MM.1S (cell line): ENCODE data around the gene ZFP64.
"Not testable (repeated sequence)": the region's sequence is repeated elsewhere in the genome, so short reads cannot be mapped to it uniquely, and the experiment has no call there.

Experiments used
- DNase-seq: peaks from one replicate; pipeline ENCODE4 v3.0.0-alpha.2; 2015
- H2AFZ ChIP-seq: fragments of 300-600 bp; sonication (generic); 2 replicates; pipeline ENCODE4 v1.6.0; 2016; ENCODE audit warnings: antibody characterized with exemption, low read length
- H3F3A ChIP-seq: fragments of 300-600 bp; sonication (generic); 2 replicates; pipeline ENCODE4 v1.6.1; 2016; ENCODE audit warnings: mild to moderate bottlenecking, antibody characterized with exemption, low read length, moderate library complexity, mixed read lengths; ENCODE audit not compliant: insufficient read depth
- H3K27ac ChIP-seq: fragments of 300-600 bp; sonication (generic); 2 replicates; pipeline ENCODE4 v1.5.1; 2016; ENCODE audit warnings: mild to moderate bottlenecking, low read length
- H3K27me3 ChIP-seq: fragments of 300-600 bp; sonication (generic); replicated peaks from 2 replicates; pipeline ENCODE4 v1.6.0; 2016; ENCODE audit warnings: low read length; ENCODE audit not compliant: insufficient read depth
- H3K36me3 ChIP-seq: fragments of 300-600 bp; sonication (generic); replicated peaks from 2 replicates; pipeline ENCODE4 v1.6.1; 2016; ENCODE audit warnings: mild to moderate bottlenecking, low read length, mixed read lengths; ENCODE audit not compliant: insufficient read depth
- H3K4me1 ChIP-seq: fragments of 300-600 bp; sonication (generic); 2 replicates; pipeline ENCODE4 v1.6.1; 2016; ENCODE audit warnings: low read length, mixed read lengths
- H3K4me2 ChIP-seq: fragments of 300-600 bp; sonication (generic); 2 replicates; pipeline ENCODE4 v1.6.0; 2016; ENCODE audit warnings: low read depth, low read length
- H3K4me3 ChIP-seq: fragments of 300-600 bp; sonication (generic); 2 replicates; pipeline ENCODE4 v1.5.1; 2016; ENCODE audit warnings: low read length, mixed read lengths
- H3K79me2 ChIP-seq: fragments of 300-600 bp; sonication (generic); 2 replicates; pipeline ENCODE4 v1.6.1; 2016; ENCODE audit warnings: mixed run types, low read length, mixed read lengths
- H3K9ac ChIP-seq: fragments of 300-600 bp; sonication (generic); 2 replicates; pipeline ENCODE4 v1.6.1; 2016; ENCODE audit warnings: low read length, mixed read lengths
- H3K9me2 ChIP-seq: fragments of 300-600 bp; sonication (generic); replicated peaks from 2 replicates; pipeline ENCODE4 v1.6.1; 2016; ENCODE audit warnings: mild to moderate bottlenecking, low read length, mixed read lengths; ENCODE audit not compliant: insufficient read depth
- H3K9me3 ChIP-seq: fragments of 300-600 bp; sonication (generic); replicated peaks from 2 replicates; pipeline ENCODE4 v1.6.1; 2016; ENCODE audit warnings: mild to moderate bottlenecking, low read length, mixed read lengths; ENCODE audit not compliant: insufficient read depth
- H4K20me1 ChIP-seq: fragments of 300-600 bp; sonication (generic); 2 replicates; pipeline ENCODE4 v1.6.1; 2016; ENCODE audit warnings: mild to moderate bottlenecking, low read length, moderate library complexity, mixed read lengths; ENCODE audit not compliant: insufficient read depth
- EZH2 ChIP-seq: fragments of 300-600 bp; sonication (generic); optimal IDR thresholded peaks from 2 replicates; pipeline ENCODE3; 2017; ENCODE audit warnings: low read depth, mild to moderate bottlenecking, antibody characterized with exemption, low read length, mixed read lengths
- EZH2phosphoT487 ChIP-seq: fragments of 300-600 bp; sonication (generic); IDR thresholded peaks from 2 replicates; pipeline ENCODE4 v1.6.1; 2018; ENCODE audit warnings: antibody characterized with exemption, low read length
- TF ChIP-seq, protein P1 (sequence below): fragments of 300-600 bp; sonication (generic); IDR thresholded peaks from 2 replicates; pipeline ENCODE4 v1.5.1; 2016; ENCODE audit warnings: antibody characterized with exemption, low read length, mixed read lengths

ZFP64 gene

DNA sequence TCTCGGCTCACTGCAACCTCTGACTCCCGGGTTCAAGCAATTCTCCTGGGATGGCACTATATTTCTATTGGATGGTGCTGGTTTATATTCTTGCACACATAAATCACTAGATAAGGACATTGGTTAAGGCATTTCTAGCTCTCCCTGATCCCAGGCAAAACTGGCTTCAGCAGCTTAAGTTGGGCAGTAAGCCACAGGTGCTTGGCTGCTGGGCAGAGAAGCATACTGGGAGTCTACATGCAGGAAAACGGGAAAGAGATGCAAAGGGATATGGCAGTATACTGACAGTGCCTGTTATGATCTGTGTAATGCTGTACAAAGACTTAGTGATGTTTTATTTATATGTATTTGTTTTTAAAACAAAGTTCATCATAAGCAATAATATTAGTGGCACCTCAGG, 33.3 kb upstream of the ZFP64 start:
- H4K20me1 ChIP-seq: no peaks in the 10 kb centered on the region
- no peak overlapping the region for H3K4me2 ChIP-seq
- H3K9me3 ChIP-seq: no peaks in the 10 kb centered on the region
- no peak overlapping the region for H3K9ac ChIP-seq
- no peaks in the 10 kb centered on the region for H3K36me3 ChIP-seq
- H3K27me3 ChIP-seq: no peaks in the 10 kb centered on the region
- H3K4me3 ChIP-seq: no peak overlapping the region
- no peaks in the 10 kb centered on the region for H3K9me2 ChIP-seq
- no peaks in the 10 kb centered on the region for H3K79me2 ChIP-seq
- H3F3A ChIP-seq: no peaks in the 10 kb centered on the region
- DNase-seq: no peak
- peaks cover 11% of the 10 kb centered on the region for H3K4me1 ChIP-seq
- no peak overlapping the region for H2AFZ ChIP-seq
- no peak for TF ChIP-seq EZH2phosphoT487
- TF ChIP-seq, protein P1, sequence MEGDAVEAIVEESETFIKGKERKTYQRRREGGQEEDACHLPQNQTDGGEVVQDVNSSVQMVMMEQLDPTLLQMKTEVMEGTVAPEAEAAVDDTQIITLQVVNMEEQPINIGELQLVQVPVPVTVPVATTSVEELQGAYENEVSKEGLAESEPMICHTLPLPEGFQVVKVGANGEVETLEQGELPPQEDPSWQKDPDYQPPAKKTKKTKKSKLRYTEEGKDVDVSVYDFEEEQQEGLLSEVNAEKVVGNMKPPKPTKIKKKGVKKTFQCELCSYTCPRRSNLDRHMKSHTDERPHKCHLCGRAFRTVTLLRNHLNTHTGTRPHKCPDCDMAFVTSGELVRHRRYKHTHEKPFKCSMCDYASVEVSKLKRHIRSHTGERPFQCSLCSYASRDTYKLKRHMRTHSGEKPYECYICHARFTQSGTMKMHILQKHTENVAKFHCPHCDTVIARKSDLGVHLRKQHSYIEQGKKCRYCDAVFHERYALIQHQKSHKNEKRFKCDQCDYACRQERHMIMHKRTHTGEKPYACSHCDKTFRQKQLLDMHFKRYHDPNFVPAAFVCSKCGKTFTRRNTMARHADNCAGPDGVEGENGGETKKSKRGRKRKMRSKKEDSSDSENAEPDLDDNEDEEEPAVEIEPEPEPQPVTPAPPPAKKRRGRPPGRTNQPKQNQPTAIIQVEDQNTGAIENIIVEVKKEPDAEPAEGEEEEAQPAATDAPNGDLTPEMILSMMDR: no peak
- no peak for TF ChIP-seq EZH2
- H3K27ac ChIP-seq: no peak overlapping the region

DNA sequence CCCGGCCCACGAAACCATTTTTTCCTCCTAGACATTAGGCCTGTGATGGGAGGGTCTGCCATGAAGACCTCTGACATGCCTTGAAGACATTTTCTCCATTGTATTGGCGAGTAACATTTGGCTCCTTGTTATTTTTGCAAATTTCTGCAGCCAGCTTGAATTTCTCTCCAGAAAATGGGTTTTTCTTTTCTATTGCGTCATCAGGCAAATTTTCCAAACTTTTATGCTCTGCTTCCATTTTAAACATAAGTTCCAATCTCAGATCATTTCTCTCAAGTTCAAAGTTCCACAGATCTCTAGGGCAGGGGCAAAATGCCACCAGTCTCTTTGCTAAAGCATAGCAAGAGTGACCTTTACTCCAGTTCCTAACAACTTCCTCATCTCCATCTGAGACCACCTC, 29.8 kb upstream of the ZFP64 start:
- Histone ChIP-seq H3F3A (peaks cover 16% of the 10 kb centered on the region), H3K4me1 (peaks cover 31% of the 10 kb centered on the region)
- H4K20me1 ChIP-seq, H2AFZ ChIP-seq, H3K36me3 ChIP-seq, DNase-seq, H3K79me2 ChIP-seq, H3K27me3 ChIP-seq, H3K4me3 ChIP-seq, H3K9ac ChIP-seq, H3K9me2 ChIP-seq, H3K9me3 ChIP-seq, H3K4me2 ChIP-seq, H3K27ac ChIP-seq: not testable (repeated sequence)

DNA sequence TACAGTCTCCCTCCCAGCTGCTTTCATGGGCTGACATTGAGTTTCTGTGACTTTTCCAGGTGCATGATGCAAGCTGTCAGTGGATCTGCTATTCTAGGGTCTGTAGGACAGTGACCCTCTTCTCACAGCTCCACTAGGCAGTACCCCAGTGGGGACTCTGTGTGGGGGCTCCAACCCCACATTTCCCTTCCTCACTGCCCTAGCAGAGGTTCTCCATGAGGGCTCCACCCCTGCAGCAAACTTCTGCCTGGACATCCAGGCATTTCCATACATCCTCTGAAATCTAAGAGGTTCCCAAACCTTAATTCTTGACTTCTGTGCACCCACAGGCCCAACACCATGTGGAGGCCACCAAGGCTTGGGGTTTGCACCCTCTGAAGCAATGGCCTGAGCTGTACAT, 29.3 kb upstream of the ZFP64 start:
- H3K9me2 ChIP-seq, H3K9ac ChIP-seq, H4K20me1 ChIP-seq, H2AFZ ChIP-seq, DNase-seq, H3K4me3 ChIP-seq, H3K36me3 ChIP-seq, H3K9me3 ChIP-seq, H3K79me2 ChIP-seq, H3K27ac ChIP-seq, H3K27me3 ChIP-seq, H3K4me2 ChIP-seq: not testable (repeated sequence)
- Histone ChIP-seq H3K4me1 (peaks cover 27% of the 10 kb centered on the region), H3F3A (peaks cover 16% of the 10 kb centered on the region)

DNA sequence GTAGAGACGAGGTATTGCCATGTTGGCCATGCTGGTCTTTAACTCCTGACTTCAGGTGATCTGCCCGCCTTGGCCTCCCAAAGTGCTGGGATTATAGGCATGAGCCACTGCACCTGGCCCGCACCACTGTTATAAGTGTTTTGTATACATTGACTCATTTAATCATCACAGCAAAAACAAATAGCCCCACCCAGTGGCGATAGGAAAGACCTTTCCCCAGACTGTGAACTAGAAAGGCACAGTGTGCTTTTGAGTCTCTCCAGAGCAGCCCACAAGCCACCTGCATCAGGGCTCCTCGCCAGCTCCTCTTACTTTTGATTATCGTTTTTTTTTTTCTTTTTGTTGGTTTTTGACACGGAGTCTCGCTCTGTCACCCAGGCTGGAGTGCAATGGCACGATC, 27.9 kb upstream of the ZFP64 start:
- Histone ChIP-seq H3K9me3 (no peaks in the 10 kb centered on the region), H3K4me1 (peaks cover 20% of the 10 kb centered on the region), H3K9ac (no peak overlapping the region), H3K79me2 (no peaks in the 10 kb centered on the region), H3K4me2 (no peak overlapping the region), H3K36me3 (no peaks in the 10 kb centered on the region), H4K20me1 (no peaks in the 10 kb centered on the region), H3K9me2 (no peaks in the 10 kb centered on the region), H3K27ac (no peak overlapping the region), H3K4me3 (no peak overlapping the region), H3F3A (peaks cover 16% of the 10 kb centered on the region), H3K27me3 (no peaks in the 10 kb centered on the region), H2AFZ (no peak overlapping the region)
- peak; percentile 18 for DNase-seq
- TF ChIP-seq EZH2phosphoT487 (no peak), EZH2 (no peak)
- TF ChIP-seq, protein P1: no peak; the same call in 1 of the 2 replicates
